Neuronal stem cell (in vitro differentiated cells): ENCODE measurements around the gene PIAS2.

Source experiments
- DNase-seq: peaks from one replicate; pipeline ENCODE4 v3.0.0-alpha.2; 2013; ENCODE audit warnings: low spot score
- H2AFZ ChIP-seq: one replicate; pipeline ENCODE4 v1.6.1; 2013; ENCODE audit warnings: mild to moderate bottlenecking, low read length, inconsistent platforms
- H2AK5ac ChIP-seq: 2 replicates; pipeline ENCODE4 v1.6.1; 2013; ENCODE audit warnings: low read depth, mild to moderate bottlenecking, inconsistent platforms, low read length, moderate library complexity, mixed read lengths
- H2BK120ac ChIP-seq: 2 replicates; pipeline ENCODE4 v1.6.1; 2013; ENCODE audit warnings: low read depth, mild to moderate bottlenecking, inconsistent platforms, low read length, moderate library complexity, mixed read lengths
- H2BK12ac ChIP-seq: one replicate; pipeline ENCODE4 v1.6.1; 2013; ENCODE audit warnings: low read length, inconsistent platforms
- H2BK15ac ChIP-seq: 2 replicates; pipeline ENCODE4 v1.6.1; 2013; ENCODE audit warnings: mild to moderate bottlenecking, low read length, inconsistent platforms, mixed read lengths
- H2BK5ac ChIP-seq: one replicate; pipeline ENCODE4 v1.6.1; 2013; ENCODE audit warnings: inconsistent platforms, mild to moderate bottlenecking, low read length, moderate library complexity
- H3K14ac ChIP-seq: one replicate; pipeline ENCODE4 v1.6.1; 2013; ENCODE audit warnings: low read length, inconsistent platforms
- H3K18ac ChIP-seq: 2 replicates; pipeline ENCODE4 v1.6.1; 2013; ENCODE audit warnings: low read length, inconsistent platforms
- H3K23ac ChIP-seq: 2 replicates; pipeline ENCODE4 v1.6.1; 2013; ENCODE audit warnings: low read depth, mild to moderate bottlenecking, mixed read lengths, low read length, inconsistent platforms; ENCODE audit not compliant: poor library complexity
- H3K27ac ChIP-seq: replicated peaks from 3 replicates; pipeline ENCODE4 v1.5.1; 2013; ENCODE audit warnings: low read length, inconsistent platforms
- H3K27me3 ChIP-seq, 3 experiments: 2 replicates each; pipeline ENCODE4 v1.6.1; 2013; ENCODE audit warnings: low read length in 3 of 3, mild to moderate bottlenecking in 2 of 3, inconsistent platforms in 1 of 3, low read depth in 1 of 3, mixed read lengths in 1 of 3, moderate library complexity in 1 of 3; ENCODE audit not compliant: control insufficient read depth in 3 of 3, insufficient read depth in 3 of 3
- H3K36me3 ChIP-seq, 2 donors: replicated peaks in 1 of 2; 2 replicates each; pipeline ENCODE4 v1.6.1; 2013; ENCODE audit warnings: low read length in 2 of 2; ENCODE audit not compliant: control insufficient read depth in 2 of 2, insufficient read depth in 2 of 2
- H3K4ac ChIP-seq: 2 replicates; pipeline ENCODE4 v1.6.1; 2013; ENCODE audit warnings: inconsistent platforms, mild to moderate bottlenecking, low read length, moderate library complexity
- H3K4me1 ChIP-seq, 2 donors: 1 replicate in 1 of 2; 2 replicates in 1 of 2; pipeline ENCODE4 v1.6.1; 2013; ENCODE audit warnings: low read length in 2 of 2, low read depth in 1 of 2; ENCODE audit not compliant: control insufficient read depth in 2 of 2, insufficient read depth in 1 of 2
- H3K4me2 ChIP-seq: one replicate; pipeline ENCODE4 v1.6.1; 2013; ENCODE audit warnings: mild to moderate bottlenecking, low read length, inconsistent platforms; ENCODE audit not compliant: insufficient read depth, poor library complexity, severe bottlenecking
- H3K4me3 ChIP-seq, 2 donors: 2 replicates each; pipeline ENCODE4 v1.5.1; 2013; ENCODE audit warnings: low read length in 2 of 2, mild to moderate bottlenecking in 2 of 2, inconsistent platforms in 1 of 2, moderate library complexity in 1 of 2
- H3K79me1 ChIP-seq: one replicate; pipeline ENCODE4 v1.6.1; 2013; ENCODE audit warnings: low read depth, mild to moderate bottlenecking, inconsistent platforms, low read length, moderate library complexity
- H3K9ac ChIP-seq: one replicate; pipeline ENCODE4 v1.6.1; 2013; ENCODE audit warnings: mild to moderate bottlenecking, low read depth, low read length, inconsistent platforms; ENCODE audit not compliant: poor library complexity
- H3K9me3 ChIP-seq, 2 donors: replicated peaks in 1 of 2; 2 replicates each; pipeline versions ENCODE3 to v1.6.1; 2013; ENCODE audit warnings: low read length in 2 of 2, mild to moderate bottlenecking in 2 of 2, inconsistent platforms in 1 of 2, low read depth in 1 of 2, mixed read lengths in 1 of 2, moderate library complexity in 1 of 2; ENCODE audit not compliant: control insufficient read depth in 2 of 2, insufficient read depth in 1 of 2
- H4K8ac ChIP-seq: one replicate; pipeline ENCODE4 v1.6.1; 2013; ENCODE audit warnings: low read depth, mild to moderate bottlenecking, inconsistent platforms, low read length, moderate library complexity
- H4K91ac ChIP-seq: one replicate; pipeline ENCODE4 v1.6.1; 2013; ENCODE audit warnings: low read length, low read depth, mild to moderate bottlenecking, inconsistent platforms; ENCODE audit not compliant: poor library complexity
- WGBS, 2 donors: extraction: QIAGEN DNeasy Blood & Tissue Kit; methylation state at CpG; one replicate each; pipeline ENCODE4 v1.1.7; 2013; ENCODE audit warnings: missing lambda C conversion rate in 2 of 2, mixed read lengths in 1 of 2; ENCODE audit not compliant: insufficient read length in 2 of 2, insufficient replicate concordance in 1 of 2; ENCODE audit errors: extremely low coverage in 2 of 2; 5-methylcytosine and 5-hydroxymethylcytosine counted together

The PIAS2 gene

DNA sequence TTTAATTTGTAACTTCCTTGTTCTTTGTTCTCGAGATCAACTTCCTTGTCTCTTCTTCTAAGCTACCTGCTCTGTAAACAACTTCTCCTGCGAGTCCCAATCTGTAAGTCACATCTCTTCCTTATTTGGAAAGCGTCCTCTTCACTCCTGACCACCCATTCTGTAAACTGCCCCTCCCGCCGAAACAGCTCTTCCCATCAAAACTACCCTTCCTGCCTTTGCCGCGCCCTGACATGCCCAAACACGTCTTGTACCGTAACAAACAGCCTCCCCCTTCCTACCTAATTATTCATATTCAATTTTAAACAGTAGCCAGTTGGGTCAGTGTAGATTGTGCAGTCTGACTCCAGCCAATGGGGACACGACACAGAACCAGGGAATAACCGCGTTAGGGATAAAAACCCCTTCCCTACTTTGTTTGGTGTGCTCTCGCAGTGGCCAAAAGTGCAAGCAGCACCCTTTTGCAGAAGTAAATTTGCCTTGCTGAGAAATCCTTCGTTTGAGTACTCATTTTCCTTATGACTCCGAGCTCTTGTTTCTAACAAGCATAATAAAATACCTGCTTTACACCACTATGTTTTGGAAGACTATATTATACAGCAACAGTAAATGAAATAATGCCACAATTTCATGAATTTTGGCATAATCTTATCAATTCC is 39.8 kb downstream of the PIAS2 start:
- H3K36me3 ChIP-seq, result peaks cover 2 to 6% of the 10 kb centered on the region in 2 donors
- DNase-seq, result no peak
- no peak overlapping the region for H3K14ac ChIP-seq
- no peak overlapping the region for H4K91ac ChIP-seq
- H2BK5ac ChIP-seq, result no peak overlapping the region
- H2AK5ac ChIP-seq, result no peak overlapping the region
- no CpG with 5 or more reads among the region's 15 CpGs for WGBS, 2 donors
- H4K8ac ChIP-seq, result no peak overlapping the region
- H3K18ac ChIP-seq, result no peak overlapping the region
- H2BK15ac ChIP-seq, result no peak overlapping the region
- H3K4me3 ChIP-seq, result no peak overlapping the region
- H3K4me1 ChIP-seq, result no peaks in the 10 kb centered on the region
- no peak overlapping the region for H2BK12ac ChIP-seq
- no peak overlapping the region for H3K4me2 ChIP-seq
- no peaks in the 10 kb centered on the region for H3K79me1 ChIP-seq
- peaks cover 11 to 38% of the 10 kb centered on the region in 2 donors for H3K9me3 ChIP-seq
- no peak overlapping the region for H3K4ac ChIP-seq
- H2AFZ ChIP-seq, result no peak overlapping the region
- no peak overlapping the region for H2BK120ac ChIP-seq
- H3K27ac ChIP-seq, result no peak overlapping the region
- H3K23ac ChIP-seq, result no peak overlapping the region
- H3K27me3 ChIP-seq, result no peaks in the 10 kb centered on the region
- H3K9ac ChIP-seq, result no peak overlapping the region

DNA sequence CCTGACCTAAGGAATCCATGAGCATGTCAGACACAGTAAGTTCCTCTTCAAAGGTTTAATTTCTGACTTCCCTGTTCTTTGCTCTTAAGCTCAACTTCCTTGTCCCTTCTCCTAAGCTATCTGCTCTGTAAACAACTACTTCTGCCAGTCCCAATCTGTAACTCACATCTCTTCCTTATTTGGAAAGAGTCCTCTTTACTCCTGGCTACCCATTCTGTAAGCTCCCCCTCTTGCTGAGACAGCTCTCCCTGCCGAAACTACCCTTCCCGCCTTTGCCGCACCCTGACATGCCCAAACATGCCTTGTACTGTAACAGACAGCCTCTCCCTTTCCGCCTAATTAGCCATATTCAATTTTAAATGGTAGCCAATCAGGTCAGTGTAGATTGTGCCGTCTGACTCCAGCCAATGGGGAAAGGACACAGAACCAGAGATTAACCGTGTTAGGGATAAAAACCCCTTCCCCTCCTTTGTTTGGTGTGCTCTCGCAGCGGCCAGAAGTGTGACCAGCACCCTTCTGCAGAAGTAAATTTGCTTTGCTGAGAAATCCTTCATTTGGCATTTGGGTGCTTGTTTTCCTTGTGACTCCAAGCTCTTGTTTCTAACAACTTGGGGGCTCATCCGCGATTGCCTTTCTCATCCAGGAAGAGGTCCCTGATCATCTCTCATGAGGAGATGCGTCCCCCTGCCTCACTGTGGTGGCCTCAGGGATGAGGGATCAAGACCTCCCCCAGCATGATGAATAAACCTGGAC is 49.0 kb downstream of the PIAS2 start:
- Histone ChIP-seq H2BK12ac (no peak overlapping the region), H3K36me3 (peaks cover 0 to 2% of the 10 kb centered on the region in 2 donors), H3K4ac (no peak overlapping the region), H3K79me1 (no peaks in the 10 kb centered on the region), H3K23ac (no peak overlapping the region), H3K9ac (no peak overlapping the region), H3K14ac (no peak overlapping the region), H3K4me2 (no peak overlapping the region), H3K4me3 (no peak overlapping the region), H4K91ac (no peak overlapping the region), H2AFZ (no peak overlapping the region), H4K8ac (no peak overlapping the region), H3K27me3 (no peaks in the 10 kb centered on the region), H3K27ac (no peak overlapping the region), H3K9me3 (peaks cover 11 to 22% of the 10 kb centered on the region in 2 donors), H2BK15ac (no peak overlapping the region), H3K18ac (no peak overlapping the region), H3K4me1 (no peaks in the 10 kb centered on the region), H2BK5ac (no peak overlapping the region), H2AK5ac (no peak overlapping the region), H2BK120ac (no peak overlapping the region)
- DNase-seq, result no peak
- no CpG with 5 or more reads among the region's 11 CpGs for WGBS, 2 donors

DNA sequence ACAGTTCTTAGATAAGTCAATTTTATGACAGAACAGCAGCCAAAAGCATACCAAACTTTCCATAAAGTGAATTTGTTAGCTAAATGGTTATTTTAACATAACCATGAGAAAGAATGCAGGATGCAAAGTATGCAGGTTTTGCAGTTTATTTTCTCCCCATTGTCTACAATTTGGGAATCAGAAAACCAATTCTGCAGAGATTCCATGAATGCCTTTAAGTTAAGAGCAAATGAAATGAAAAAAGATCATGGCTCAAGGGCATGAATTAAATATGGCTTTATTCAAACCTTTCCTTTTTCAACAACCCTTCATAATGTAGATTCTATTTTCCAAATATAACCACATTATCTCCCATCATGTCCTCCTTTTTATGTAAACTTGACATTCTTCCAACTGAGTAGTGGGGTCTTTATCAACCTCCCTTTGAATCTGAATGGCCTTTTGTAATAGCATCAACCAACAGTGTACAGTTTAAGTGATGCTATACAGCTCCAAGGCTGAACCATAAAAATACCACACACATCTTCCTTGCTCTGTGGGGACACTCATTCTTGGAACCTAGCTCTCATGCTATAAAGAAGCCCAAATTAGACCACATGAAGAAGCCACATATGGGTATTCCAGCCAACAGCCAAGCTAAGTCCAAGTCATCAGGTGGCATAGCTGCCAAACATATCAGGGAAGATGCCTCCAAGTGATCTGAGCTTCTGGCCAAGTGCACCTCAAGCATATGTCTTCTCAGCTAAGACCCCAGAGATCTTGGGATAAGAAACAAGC is 49.8 kb downstream of the PIAS2 start:
- no peak overlapping the region for H2BK15ac ChIP-seq
- no peak overlapping the region for H3K14ac ChIP-seq
- no peaks in the 10 kb centered on the region for H3K4me1 ChIP-seq
- H3K79me1 ChIP-seq, result no peaks in the 10 kb centered on the region
- H3K9me3 ChIP-seq, result peaks cover 11 to 22% of the 10 kb centered on the region in 2 donors
- no peak overlapping the region for H2AFZ ChIP-seq
- no peak overlapping the region for H3K18ac ChIP-seq
- H3K4me2 ChIP-seq, result no peak overlapping the region
- H3K4ac ChIP-seq, result no peak overlapping the region
- no peak overlapping the region for H3K4me3 ChIP-seq
- H3K23ac ChIP-seq, result no peak overlapping the region
- H3K27me3 ChIP-seq, result no peaks in the 10 kb centered on the region
- H4K91ac ChIP-seq, result no peak overlapping the region
- no peak for DNase-seq
- H2BK5ac ChIP-seq, result no peak overlapping the region
- no peak overlapping the region for H3K27ac ChIP-seq
- peaks cover 0 to 2% of the 10 kb centered on the region in 2 donors for H3K36me3 ChIP-seq
- no peak overlapping the region for H2BK120ac ChIP-seq
- no peak overlapping the region for H2AK5ac ChIP-seq
- H3K9ac ChIP-seq, result no peak overlapping the region
- no peak overlapping the region for H4K8ac ChIP-seq
- no peak overlapping the region for H2BK12ac ChIP-seq

DNA sequence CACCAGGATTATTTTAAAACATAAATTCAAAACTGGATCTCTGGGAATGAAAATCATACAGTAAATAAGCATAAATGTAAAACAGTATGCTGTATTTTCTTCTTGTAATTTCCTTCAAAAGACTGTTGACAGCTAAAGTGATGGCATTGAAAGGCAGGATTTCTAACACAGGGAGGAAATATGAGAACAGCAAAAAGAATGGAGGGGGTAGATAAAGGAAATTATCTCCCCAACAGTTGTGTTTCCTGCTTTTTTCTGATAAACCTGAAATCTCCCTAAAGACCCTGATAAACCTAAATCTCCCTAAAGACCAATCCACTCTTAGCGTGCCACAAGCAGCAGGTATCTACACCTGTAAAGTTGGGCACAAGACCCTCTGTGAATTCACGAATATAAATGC is 50.8 kb downstream of the PIAS2 start:
- H4K91ac ChIP-seq, result no peak overlapping the region
- no peak overlapping the region for H3K27ac ChIP-seq
- no peak overlapping the region for H2BK12ac ChIP-seq
- no peak overlapping the region for H2AFZ ChIP-seq
- no peaks in the 10 kb centered on the region for H3K27me3 ChIP-seq
- peaks cover 0 to 2% of the 10 kb centered on the region in 2 donors for H3K36me3 ChIP-seq
- no peak overlapping the region for H2BK15ac ChIP-seq
- H3K9ac ChIP-seq, result no peak overlapping the region
- no peak overlapping the region for H3K23ac ChIP-seq
- H3K4me3 ChIP-seq, result no peak overlapping the region
- no peak overlapping the region for H3K4ac ChIP-seq
- no peak overlapping the region for H2AK5ac ChIP-seq
- no peak overlapping the region for H3K14ac ChIP-seq
- H3K9me3 ChIP-seq, result peaks cover 11 to 22% of the 10 kb centered on the region in 2 donors
- no peak overlapping the region for H2BK5ac ChIP-seq
- H3K79me1 ChIP-seq, result no peaks in the 10 kb centered on the region
- no peak for DNase-seq
- no CpG with 5 or more reads among the region's 2 CpGs for WGBS, 2 donors
- no peak overlapping the region for H3K4me2 ChIP-seq
- H4K8ac ChIP-seq, result no peak overlapping the region
- no peak overlapping the region for H3K18ac ChIP-seq
- H2BK120ac ChIP-seq, result no peak overlapping the region
- H3K4me1 ChIP-seq, result no peaks in the 10 kb centered on the region
